Activated CD8-positive, alpha-beta memory T cell treated with anti-CD3 and anti-CD28 coated beads, Interleukin-2, amount 50 U/mL, for 48 hours (primary cell): ENCODE data around the gene GAL3ST2.
"Not testable (repeated sequence)": the region's sequence is repeated elsewhere in the genome, so short reads cannot be mapped to it uniquely, and the experiment has no call there.

Experiments
- DNase-seq: peaks from one replicate; pipeline ENCODE4 v3.0.0-alpha.2; 2020

The GAL3ST2 gene

DNA sequence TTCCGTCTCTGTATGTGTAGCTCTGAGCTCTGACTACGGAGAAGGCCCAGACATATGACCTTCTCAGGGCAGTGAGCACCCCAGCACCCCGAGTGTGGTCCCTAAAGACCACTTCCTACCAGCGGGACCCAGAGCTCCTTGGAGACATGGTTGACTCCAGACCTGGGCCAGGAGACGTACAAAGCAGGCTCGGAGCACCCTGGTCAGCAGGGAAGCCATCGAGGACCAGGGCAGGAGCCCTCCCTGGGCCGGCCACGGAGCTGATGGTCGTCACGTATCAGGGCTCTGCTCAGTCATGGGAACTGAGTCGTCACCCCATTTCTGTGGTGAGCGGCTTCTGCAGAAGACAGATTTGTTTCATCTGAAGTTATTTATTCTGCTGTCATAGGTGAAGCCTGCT lies 19.6 kb downstream of the GAL3ST2 start:
- no peak for DNase-seq

DNA sequence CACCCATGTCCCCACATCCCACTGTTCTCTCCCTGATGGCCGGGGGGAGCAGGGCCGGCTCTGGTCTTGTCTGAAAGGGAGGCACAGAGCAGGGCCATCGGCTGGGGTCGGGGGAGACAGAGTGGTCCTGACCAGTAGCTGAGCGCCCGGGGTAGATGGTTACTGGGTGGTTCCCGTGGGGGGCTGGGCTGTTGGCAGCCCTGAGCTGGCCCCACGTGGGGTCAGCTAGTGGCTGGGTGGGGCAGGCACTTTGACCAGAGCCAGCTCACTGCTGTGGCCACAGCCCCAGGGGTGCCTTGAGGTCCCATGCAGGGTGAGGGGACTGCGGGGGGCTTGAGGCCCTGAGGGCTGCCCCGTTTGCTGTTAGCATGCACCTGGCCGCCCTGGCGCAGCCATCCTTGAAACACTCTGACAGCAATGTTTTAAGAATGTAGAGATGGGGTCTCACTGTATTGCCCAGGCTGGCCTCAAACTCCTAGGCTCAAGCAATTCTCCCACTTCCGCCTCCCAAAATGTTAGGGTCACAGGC lies 20.1 kb downstream of the GAL3ST2 start:
- DNase-seq: no peak

DNA sequence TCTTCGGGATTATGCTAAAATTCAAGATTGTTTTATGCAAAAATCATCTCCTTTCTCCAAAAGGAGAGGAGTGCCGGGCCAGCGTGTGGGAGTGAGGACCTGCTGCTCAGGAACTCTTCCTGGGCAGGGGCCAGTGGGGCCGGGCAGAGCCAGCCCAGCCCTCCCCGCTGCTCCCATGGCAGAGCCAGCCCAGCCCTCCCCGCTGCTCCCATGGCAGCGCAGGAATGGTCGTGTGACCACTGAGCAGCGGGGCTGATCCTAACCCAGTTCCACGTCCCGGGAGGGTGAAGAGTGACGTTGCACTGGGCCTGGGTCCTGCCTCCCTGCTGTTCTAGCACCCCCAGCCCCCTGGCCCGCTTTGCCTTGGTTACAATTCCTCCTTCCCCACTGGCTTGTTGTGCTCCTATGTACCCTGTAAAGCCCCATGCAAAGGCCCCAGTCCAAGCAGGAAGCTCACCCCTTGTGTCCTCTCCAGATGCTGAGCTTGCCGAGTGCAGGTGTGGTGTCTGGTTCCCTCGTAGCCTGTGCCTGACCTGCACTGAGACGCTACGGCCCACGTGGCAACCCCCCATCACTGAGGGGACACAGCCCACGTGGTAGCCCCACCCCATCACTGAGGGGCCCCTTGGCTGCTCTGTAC lies 20.9 kb downstream of the GAL3ST2 start:
- DNase-seq: no peak

DNA sequence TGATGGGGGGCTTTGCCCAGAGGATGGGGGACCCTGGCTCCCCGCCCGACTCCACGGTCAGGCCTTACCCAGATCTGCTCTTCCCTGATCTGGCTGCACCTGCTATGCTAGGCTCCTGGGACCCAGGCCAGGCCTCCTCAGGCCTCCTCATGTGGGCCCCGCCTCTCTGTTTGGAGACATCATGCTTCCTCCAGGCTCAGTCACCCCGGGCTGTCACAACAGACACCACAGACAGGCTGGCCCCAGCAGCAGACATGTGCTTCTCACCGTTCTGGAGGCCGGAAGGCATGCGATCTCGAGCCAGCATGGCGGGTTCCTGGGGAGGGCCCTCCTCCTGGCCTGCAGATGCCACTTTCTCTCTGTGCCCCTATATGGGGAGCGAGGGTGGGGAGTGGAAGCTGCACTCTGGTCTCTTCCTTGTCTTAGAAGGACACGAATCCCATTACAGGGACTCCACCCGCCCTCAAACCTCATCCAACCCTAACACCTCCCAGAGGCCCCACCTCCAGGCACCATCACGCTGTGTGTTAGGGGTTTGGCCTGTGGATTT lies 21.5 kb downstream of the GAL3ST2 start:
- DNase-seq: no peak

DNA sequence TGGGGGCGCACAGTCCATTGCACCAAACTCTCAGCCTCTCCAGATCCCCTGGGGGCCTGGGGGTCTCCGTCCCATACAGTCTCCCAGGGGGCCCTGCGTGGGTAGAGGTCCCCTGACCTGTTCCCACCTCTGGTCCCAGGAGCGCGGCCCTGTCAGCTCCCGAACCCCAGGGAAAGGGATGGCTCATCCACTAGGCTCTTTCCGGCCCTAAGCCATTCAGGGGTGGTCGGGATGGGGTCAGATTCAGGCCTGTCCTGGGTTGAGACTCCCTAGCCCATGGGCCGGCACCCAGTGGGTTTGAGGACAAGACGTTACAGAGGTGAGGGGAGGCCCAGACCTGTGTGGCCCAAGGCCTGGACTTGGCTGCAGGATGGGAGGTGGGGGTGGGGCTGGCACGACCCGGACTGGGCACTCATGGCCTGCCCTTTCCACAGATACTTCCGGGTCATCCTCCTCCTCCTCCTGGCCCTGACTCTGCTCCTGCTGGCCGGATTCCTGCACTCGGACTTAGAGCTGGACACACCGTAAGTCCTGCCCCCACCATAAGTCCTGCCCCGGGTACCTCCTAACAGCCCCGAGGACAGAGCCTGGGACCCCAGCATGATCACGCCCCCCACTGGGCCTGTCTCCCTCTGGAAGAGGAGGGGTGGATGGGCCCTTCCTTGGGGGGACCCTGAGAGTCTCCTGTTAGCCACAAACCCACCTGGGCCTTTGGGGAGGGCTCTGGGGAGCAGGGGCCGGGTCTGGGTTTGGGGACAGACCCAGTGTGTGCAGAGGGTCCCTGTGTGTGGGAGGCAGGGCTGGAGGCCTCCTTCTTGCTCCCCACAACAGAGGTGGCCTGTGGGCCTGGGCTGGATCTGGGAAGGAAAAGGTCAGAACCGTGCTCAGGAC lies 22.3 kb downstream of the GAL3ST2 start:
- no peak for DNase-seq

DNA sequence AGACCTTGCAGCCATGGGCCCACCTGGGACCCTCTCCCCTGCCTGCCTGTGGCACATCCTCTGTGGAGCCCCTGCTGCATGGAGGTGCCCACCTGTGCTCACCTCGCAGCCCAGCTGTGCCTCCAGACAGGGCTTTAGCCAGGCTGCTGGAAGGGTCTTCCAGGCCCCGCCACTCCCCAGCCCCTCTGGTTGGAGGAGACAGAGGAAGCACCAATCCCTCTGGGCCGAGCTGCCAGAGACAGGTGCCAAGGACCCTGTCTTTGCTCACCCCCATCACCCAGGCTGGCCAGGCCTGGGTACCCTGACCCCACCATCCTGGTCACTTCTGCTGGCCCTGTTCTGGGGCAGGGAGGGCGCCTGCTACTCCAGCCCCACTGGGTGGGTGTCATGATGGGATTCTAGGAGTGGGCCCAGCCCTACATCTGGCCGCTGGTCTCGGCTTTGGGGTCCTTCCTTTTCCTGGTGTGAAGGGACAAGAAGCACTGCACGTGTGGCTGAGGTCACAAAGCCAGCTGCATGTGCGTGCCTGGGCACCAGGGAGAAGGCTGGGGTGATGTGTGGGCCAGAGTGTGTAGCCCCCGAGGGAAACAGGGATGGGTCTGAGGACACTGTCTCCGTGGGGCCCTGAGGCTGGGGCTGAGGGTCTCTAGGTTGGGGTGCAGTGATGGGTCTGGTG lies 23.0 kb downstream of the GAL3ST2 start:
- DNase-seq: no peak

DNA sequence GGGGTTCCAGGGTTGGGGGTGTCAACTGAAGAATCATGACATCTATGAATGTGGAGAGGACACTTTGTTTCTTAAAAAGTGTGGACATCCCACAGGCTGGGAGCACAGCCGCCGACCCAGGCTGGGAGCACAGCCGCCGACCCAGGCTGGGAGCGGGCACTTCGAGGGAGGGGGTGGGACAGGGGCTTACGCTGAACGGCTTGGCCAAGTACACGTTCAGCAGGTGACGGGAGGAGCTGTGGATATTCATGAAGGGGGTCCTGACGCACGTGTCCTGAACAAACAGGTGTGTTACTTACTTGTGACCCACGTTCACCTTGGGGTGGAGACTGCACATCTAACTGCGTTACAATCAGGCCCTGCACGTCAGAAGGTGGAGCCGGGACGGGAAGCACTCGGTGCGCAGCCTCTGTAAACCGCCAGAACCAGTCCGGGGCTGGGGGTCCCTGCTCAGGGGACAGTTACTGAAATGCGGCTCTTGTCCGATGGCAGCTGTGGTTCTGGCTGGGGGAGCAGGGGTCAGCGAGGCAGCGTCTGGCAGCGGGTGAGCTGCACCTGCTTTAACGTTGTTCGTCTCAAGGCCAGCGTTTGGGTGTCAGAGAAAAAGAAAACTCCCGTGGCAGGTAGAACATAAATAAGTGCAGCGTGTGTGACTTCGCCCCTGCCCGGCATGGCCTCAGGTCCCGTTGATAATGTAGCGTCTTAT lies 23.7 kb downstream of the GAL3ST2 start:
- not testable (repeated sequence) for DNase-seq

DNA sequence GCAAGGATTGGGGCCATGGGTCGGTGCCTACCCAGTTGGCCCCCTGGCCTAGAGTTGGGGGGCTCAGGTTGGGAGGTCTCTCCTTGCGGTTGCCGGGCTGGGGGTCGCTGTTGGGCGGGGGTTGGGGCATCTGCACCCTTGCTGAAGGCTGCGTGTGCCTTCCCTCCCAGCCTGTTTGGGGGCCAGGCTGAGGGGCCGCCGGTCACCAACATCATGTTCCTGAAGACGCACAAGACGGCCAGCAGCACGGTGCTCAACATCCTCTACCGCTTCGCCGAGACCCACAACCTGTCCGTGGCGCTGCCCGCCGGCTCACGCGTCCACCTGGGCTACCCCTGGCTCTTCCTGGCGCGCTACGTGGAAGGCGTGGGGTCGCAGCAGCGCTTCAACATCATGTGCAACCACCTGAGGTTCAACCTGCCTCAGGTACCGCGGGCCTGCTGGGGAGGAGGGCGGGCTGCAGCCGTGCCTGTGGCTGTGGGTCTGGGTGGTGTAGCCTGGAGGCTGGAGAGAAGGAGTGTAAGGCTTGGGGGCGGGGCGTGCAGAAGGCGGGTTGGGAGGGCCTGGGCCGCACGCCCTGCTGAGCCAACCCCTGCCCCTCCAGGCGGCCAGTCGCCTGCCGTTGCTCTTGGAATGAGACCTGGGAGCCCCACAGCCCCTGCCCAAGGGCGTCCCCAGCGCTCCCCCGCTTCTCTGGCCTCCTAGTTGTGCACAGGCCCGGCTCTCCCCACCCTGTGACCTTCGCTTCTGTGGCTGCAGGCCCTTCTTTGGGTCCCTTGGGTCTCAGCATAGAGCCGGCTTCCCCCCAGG lies 25.2 kb downstream of the GAL3ST2 start:
- DNase-seq: no peak

DNA sequence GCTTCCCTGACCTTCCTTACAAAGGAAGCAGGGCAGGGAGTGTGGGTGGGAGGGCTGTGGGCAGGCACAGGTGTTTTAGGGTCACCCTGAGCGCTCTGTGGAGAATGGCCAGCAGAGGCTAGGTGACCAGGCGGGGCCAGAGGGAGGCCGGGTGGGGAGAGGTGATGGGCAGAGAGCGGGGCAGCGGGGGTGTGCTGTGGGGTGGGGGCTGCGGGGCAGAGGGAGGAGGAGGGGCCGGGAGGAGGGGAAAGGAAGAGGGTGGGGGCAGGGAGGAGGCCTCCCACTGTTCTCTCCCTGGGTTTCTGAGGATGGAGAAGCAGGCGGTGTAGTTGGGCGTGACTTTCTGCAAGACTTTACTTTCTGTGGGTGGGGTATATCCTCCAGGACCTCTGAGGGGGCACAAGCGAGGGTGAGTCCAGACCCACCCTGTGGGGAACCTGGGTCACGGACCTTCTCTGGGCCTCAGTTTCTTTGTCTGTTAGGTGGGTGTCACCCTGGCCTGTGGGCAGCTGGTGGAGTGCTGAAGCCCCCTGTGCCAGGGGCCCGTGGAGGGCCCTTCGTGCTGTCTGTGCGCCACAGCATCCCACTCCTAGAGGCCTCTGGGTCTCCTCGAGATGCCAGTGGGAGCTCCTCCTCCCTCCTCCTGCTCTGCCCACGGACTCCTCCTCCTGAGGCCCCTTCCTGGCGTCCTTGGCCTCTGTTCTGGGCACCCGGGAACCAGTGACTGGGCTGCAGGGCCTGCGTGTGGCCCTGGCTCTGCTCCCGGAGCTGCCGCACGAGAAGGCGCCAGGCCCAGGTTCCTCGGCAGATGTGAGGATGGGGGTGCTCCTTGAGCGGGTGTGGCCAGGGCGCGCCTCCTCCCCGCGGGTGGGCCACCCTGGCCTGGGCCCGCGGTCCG lies 26.0 kb downstream of the GAL3ST2 start:
- peak; percentile 53 for DNase-seq

DNA sequence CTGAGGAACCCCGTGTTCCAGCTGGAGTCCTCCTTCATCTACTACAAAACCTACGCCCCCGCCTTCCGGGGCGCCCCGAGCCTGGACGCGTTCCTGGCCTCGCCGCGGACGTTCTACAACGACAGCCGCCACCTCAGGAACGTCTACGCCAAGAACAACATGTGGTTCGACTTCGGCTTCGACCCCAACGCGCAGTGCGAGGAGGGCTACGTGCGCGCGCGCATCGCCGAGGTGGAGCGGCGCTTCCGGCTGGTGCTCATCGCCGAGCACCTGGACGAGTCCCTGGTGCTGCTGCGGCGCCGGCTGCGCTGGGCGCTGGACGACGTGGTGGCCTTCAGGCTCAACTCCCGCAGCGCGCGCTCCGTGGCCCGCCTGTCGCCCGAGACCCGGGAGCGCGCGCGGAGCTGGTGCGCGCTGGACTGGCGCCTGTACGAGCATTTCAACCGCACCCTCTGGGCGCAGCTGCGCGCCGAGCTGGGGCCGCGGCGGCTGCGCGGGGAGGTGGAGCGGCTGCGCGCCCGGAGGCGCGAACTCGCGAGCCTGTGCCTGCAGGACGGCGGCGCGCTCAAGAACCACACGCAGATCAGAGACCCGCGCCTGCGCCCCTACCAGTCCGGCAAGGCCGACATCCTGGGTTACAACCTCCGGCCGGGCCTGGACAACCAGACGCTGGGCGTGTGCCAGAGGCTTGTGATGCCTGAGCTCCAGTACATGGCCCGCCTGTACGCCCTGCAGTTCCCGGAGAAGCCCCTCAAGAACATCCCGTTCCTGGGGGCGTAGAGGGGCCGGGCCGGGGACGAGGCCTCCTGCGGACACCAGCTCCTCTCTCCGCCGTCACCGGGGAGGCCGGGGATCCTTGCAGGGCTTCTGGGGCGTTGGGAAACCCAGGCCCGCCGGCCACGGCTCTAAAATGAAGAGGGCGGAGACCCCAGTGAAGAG lies 27.0 kb downstream of the GAL3ST2 start:
- DNase-seq: peak; percentile 80

DNA sequence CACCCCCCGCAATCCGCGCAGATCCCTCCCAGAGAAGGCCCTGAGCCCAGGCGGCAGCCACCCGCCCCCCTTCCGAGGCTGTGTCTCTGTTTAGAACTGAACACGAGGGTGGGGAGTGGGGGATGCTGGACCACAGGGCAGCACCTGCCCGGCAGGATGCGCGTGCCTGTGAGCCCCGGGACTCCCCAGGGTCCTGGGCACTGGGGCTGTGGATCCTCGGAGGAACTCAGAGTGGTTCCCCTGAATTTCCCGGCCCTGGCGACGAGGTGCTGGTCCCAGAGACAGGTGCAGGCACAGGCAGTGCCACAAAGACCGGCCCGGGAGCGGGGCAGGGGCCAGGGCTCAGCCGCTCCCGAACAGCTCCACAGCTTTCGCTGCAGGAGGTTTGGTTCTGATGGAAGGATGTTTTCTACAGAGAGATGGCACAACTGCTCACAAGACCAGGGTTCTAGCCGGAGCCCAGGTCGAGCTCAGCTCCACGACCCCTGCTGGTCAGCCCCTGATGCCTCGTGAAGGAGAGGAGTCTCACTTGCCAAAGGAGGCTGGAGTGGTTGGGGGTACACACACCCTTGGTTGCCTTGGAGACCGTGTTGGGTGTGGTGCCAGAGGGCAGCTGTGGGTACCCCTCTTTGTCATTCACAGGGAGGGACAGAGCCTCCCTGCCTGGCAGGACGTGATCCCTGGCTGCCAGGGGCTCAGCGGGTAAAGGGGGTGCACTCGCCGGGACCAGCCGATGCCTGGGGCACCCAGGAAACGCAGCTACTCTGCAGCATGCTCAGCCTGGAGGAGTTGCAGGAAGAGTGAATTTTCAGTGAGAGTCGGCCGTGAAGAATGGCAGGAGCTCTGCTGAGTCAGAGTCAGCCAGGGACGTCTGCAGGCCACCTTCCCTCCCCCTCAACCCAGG lies 28.0 kb downstream of the GAL3ST2 start:
- peak; percentile 73 for DNase-seq

DNA sequence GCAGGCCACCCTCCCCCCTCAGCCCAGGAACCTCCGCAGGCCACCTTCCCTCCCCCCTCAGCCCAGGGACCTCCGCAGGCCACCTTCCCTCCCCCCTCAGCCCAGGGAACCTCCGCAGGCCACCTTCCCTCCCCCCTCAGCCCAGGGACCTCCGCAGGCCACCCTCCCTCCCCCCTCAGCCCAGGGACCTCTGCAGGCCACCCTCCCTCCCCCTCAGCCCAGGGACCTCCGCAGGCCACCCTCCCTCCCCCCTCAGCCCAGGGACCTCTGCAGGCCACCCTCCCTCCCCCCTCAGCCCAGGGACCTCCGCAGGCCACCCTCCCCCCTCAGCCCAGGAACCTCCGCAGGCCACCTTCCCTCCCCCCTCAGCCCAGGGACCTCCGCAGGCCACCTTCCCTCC lies 29.6 kb downstream of the GAL3ST2 start:
- not testable (repeated sequence) for DNase-seq

DNA sequence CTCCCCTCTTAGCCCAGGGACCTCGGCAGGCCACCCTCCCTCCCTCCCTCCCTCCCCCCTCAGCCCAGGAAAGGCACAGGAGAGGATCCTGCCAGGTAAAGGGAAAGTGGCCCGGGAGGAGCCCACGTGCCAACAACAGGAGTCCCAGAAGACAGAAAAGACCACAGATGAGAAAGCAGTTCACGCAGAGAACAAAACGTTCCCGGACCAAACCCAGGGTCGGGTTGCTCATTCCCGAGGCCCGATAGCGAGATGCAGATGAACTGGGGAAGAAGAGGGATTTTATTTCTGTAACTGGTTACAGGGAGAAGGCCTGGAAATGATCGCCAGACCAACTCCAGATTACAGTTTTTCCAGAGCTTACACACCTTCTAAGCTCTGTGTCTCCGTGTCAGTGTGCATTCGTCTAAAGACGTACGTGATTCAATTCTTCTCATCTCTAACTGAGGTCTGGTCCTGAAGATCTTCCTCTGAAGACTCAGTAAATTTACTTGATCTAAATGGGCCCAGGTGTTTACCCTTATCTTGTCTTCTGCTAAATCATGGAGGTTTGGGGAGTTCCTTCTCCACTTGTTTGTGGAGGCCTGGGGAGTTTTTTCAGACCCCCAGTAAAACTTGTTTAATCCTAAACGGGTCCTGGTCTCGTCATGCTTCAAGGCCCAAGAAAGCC lies 31.6 kb downstream of the GAL3ST2 start:
- DNase-seq: no peak

DNA sequence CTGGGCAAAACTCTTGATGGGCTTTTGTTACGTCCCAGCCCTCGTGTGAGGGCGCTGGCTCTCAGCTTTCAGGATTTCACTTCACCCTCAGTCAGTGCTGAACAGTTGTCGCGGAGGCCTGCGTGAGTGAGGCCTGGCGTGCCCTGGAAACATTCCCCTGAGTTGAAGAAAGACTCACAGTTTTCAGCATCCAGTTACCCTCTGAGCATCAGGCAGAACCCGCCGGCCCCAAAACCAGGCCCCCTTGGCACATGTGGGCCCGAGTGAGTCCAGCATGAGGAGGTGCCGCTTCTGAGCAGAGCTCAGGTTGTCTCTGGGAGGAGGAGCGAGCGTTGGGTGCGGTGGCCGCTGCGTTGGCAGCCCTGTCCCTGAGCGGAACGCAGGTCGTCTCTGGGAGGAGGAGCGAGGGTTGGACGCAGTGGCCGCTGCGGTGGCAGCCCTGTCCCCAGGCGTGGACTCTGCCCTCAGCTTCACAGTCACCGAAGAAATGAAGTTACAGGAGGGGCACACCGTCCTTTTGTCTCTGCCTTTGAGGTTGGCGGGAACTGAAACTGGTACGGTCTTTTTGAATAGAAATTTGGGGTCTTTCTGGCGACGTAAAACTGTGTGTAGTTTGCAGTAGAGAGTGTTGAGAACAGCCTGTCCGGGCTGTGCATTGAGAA lies 32.2 kb downstream of the GAL3ST2 start, which contains the start of gene NEU4:
TSS of gene NEU4 (plus strand) at position 473 of the 662 bp plus-strand sequence. CDS start 5,292 bp downstream, outside the sequence.
- DNase-seq: no peak

DNA sequence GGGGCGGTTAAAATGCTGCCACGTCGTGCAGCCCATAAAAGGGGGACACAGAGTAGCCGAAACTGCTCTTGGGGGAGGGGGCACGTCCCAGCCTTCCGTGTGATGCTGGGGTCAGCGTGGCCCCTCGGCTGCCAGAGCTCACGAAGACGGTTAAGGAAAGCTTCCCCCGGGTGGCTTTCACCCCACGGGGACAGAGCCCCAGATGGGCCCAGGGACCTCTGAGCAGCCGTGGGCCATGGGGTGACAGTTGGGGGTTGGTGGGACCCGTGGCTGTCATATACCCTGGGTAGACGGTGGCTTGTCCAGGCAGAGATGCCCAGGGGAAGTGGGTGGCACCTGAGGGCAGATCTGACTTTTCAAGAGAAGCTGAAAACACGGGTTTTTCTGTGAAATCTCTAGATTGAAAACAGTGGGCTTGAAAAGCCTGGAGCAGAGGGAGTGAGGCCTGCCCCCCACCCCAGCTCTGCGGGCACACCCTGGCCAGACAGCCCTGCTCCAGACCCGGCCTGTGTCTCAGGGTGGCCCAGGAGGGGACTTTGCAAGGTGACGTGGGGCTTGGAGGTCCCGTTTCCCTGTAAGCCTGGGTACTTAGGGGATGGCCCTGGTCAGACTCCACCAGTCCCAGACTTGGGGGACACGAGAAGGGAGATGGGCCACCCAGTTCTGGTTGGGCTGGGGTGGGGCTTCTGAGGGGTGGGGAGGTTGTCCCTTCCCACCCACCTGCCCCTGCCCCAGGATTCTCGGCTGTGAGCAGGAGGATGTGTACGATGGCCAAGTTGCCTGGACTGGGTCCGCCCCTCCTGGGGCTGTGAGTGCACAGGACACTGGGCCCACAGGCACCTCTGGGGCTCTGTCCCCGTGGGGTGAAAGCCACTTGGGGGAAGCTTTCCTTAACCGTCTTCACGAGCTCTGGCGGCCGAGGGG lies 33.0 kb downstream of the GAL3ST2 start:
- no peak for DNase-seq
